PC-3 (cell line): ENCODE measurements around the gene FAM13A. TPM values are rescaled to one million over a fixed set of nuclear protein-coding genes. Genes with fewer than 3 reads are reported as not detected.
"Not testable (repeated sequence)": the region's sequence is repeated elsewhere in the genome, so short reads cannot be mapped to it uniquely, and the experiment has no call there.

ENCODE experiments used
- ATAC-seq: fragments of 200-7000 bp; cut with Tn5 transposase; 2 replicates; pipeline ENCODE4 v1.9.1; 2020; ENCODE audit warnings: mild to moderate bottlenecking, moderate library complexity
- BruUV-seq: library from RNA; stranded (reverse); fragments of 400-500 nt; replicated peaks from 2 replicates; lab custom pipeline; 2021; lab: Mats Ljungman, UMichigan
- CTCF ChIA-PET: fragments of 300-600 bp; sonication (Branson Sonifier 250); formaldehyde crosslinking; loops from one replicate; lab custom pipeline; 2022; ENCODE audit warnings: antibody characterized with exemption; lab: Charles Lee
- POLR2A ChIA-PET: fragments of 300-600 bp; sonication (Branson Sonifier 250); formaldehyde crosslinking; loops from one replicate; lab custom pipeline; 2022; ENCODE audit warnings: antibody characterized with exemption; ENCODE audit not compliant: unreplicated experiment; lab: Charles Lee
- DNase-seq: peaks from one replicate; pipeline ENCODE4 v3.0.0-alpha.2; 2015
- H2AFZ ChIP-seq: fragments of 300-600 bp; sonication (generic); 2 replicates; pipeline ENCODE4 v1.6.0; 2016; ENCODE audit warnings: antibody characterized with exemption, low read length
- H3F3A ChIP-seq: fragments of 300-600 bp; sonication (generic); one replicate; pipeline ENCODE4 v1.6.0; 2017; ENCODE audit warnings: antibody characterized with exemption, low read length, control low read depth, mild to moderate bottlenecking; ENCODE audit not compliant: unreplicated experiment
- H3K27ac ChIP-seq: fragments of 300-600 bp; sonication (generic); 2 replicates; pipeline ENCODE4 v1.5.1; 2016; ENCODE audit warnings: mild to moderate bottlenecking, low read length
- H3K27me3 ChIP-seq: fragments of 300-600 bp; sonication (generic); 2 replicates; pipeline ENCODE4 v1.6.1; 2016; ENCODE audit warnings: low read length, mixed read lengths
- H3K36me3 ChIP-seq: fragments of 300-600 bp; sonication (generic); 2 replicates; pipeline ENCODE4 v1.6.1; 2016; ENCODE audit warnings: low read depth, mixed run types, low read length, mixed read lengths
- H3K4me1 ChIP-seq: fragments of 300-600 bp; sonication (generic); 2 replicates; pipeline ENCODE4 v1.5.1; 2016; ENCODE audit warnings: low read length; ENCODE audit not compliant: insufficient read depth
- H3K4me2 ChIP-seq: fragments of 300-600 bp; sonication (generic); 2 replicates; pipeline ENCODE4 v1.6.0; 2016; ENCODE audit warnings: low read length
- H3K4me3 ChIP-seq: fragments of 300-600 bp; sonication (generic); 2 replicates; pipeline ENCODE4 v1.5.1; 2016; ENCODE audit warnings: mild to moderate bottlenecking, low read length, mixed read lengths
- H3K79me2 ChIP-seq: fragments of 300-600 bp; sonication (generic); 2 replicates; pipeline ENCODE4 v1.6.1; 2017; ENCODE audit warnings: low read length, mixed read lengths
- H3K9ac ChIP-seq: fragments of 300-600 bp; sonication (generic); 2 replicates; pipeline ENCODE4 v1.6.0; 2016; ENCODE audit warnings: mild to moderate bottlenecking, low read length
- H3K9me2 ChIP-seq: fragments of 300-600 bp; sonication (generic); replicated peaks from 2 replicates; pipeline ENCODE4 v1.6.1; 2016; ENCODE audit warnings: mixed run types, low read length, mixed read lengths
- H3K9me3 ChIP-seq: fragments of 300-600 bp; sonication (generic); 2 replicates; pipeline ENCODE4 v1.6.1; 2016; ENCODE audit warnings: low read length, mixed read lengths
- H4K20me1 ChIP-seq: fragments of 300-600 bp; sonication (generic); 2 replicates; pipeline ENCODE4 v1.6.1; 2016; ENCODE audit warnings: low read length, mixed read lengths
- CTCF ChIP-seq: fragments of 300-600 bp; sonication (generic); conservative IDR thresholded peaks from 2 replicates; pipeline ENCODE4 v1.5.1; 2017; ENCODE audit warnings: antibody characterized with exemption, low read depth, mild to moderate bottlenecking, low read length
- EZH2 ChIP-seq: fragments of 300-600 bp; sonication (generic); IDR thresholded peaks from one replicate; pipeline ENCODE4 v1.6.1; 2017; ENCODE audit warnings: antibody characterized with exemption, mild to moderate bottlenecking, low read length; ENCODE audit not compliant: unreplicated experiment
- EZH2phosphoT487 ChIP-seq: fragments of 300-600 bp; sonication (generic); IDR thresholded peaks from 2 replicates; pipeline ENCODE4 v1.6.1; 2018; ENCODE audit warnings: mild to moderate bottlenecking, antibody characterized with exemption, low read length, borderline replicate concordance
- intact Hi-C: fragments of 100-400 bp; cut with micrococcal nuclease; formaldehyde crosslinking; loops from 2 replicates; pipeline ENCODE4 v1.9.0; 2023
- total RNA-seq: library from RNA; depleted of rRNA; stranded (reverse); fragments of >200 nt; gene quantifications from 2 replicates; pipeline ENCODE4 v1.2.3, GENCODE V29; 2014

FAM13A gene
- total RNA-seq, 1 experiment from 2014 or later = 8.6 TPM

DNA sequence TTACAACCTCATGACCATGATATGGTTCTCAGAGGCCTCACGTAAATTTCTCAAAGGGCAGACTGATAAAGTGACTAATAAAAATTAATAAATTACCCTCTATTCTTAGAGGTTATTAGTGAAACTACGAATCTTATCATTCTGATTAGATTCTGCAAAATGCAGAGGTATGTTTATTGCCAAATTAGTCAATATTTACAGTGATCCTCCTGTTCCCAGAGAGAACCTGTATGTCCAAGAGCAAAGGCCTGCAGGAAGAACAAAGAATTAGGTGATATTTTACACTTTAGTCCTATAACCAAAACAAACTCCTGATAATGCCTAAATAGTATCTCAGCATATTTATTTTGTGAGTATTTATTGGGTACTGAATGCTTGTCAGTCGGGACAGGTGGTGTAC is 58.1 kb downstream of the FAM13A start:
- ATAC-seq (no peak), DNase-seq (no peak)
- ChIA-PET POLR2A (no interaction called here), CTCF (no interaction called here)
- Histone ChIP-seq H4K20me1 (no peaks in the 10 kb centered on the region), H3K36me3 (no peaks in the 10 kb centered on the region), H3K9ac (no peak overlapping the region), H2AFZ (no peak overlapping the region), H3K9me2 (no peaks in the 10 kb centered on the region), H3K27ac (no peak overlapping the region), H3K27me3 (no peaks in the 10 kb centered on the region), H3K4me2 (no peak overlapping the region), H3K79me2 (no peaks in the 10 kb centered on the region), H3K4me3 (no peak overlapping the region), H3K4me1 (peaks cover 21% of the 10 kb centered on the region), H3K9me3 (no peaks in the 10 kb centered on the region), H3F3A (no peaks in the 10 kb centered on the region)
- TF ChIP-seq EZH2phosphoT487 (no peak), EZH2 (no peak), CTCF (no peak)
- intact Hi-C loops = no loop called here
- no TSS peak for BruUV-seq

GRCh38 chr4:88998001-88998400 is 59.0 kb downstream of the FAM13A start:
- H2AFZ ChIP-seq = no peak overlapping the region
- H3K9me3 ChIP-seq = no peaks in the 10 kb centered on the region
- H4K20me1 ChIP-seq = no peaks in the 10 kb centered on the region
- POLR2A ChIA-PET = no interaction called here
- no peaks in the 10 kb centered on the region for H3F3A ChIP-seq
- TF ChIP-seq CTCF (no peak), EZH2phosphoT487 (no peak), EZH2 (no peak)
- ATAC-seq = no peak
- H3K79me2 ChIP-seq = no peaks in the 10 kb centered on the region
- peaks cover 21% of the 10 kb centered on the region for H3K4me1 ChIP-seq
- H3K27ac ChIP-seq = no peak overlapping the region
- intact Hi-C loops = no loop called here
- BruUV-seq = no TSS peak
- H3K27me3 ChIP-seq = no peaks in the 10 kb centered on the region
- H3K9me2 ChIP-seq = no peaks in the 10 kb centered on the region
- CTCF ChIA-PET = no interaction called here
- no peaks in the 10 kb centered on the region for H3K36me3 ChIP-seq
- no peak overlapping the region for H3K4me2 ChIP-seq
- no peak for DNase-seq
- H3K4me3 ChIP-seq = no peak overlapping the region
- H3K9ac ChIP-seq = no peak overlapping the region

- no peaks in the 10 kb centered on the region for H4K20me1 ChIP-seq
- intact Hi-C loops = no loop called here
- ChIA-PET CTCF (no interaction called here), POLR2A (no interaction called here)
- BruUV-seq = no TSS peak
- H3K79me2 ChIP-seq = no peaks in the 10 kb centered on the region
- no peak overlapping the region for H3K4me2 ChIP-seq
- no peak overlapping the region for H2AFZ ChIP-seq
- TF ChIP-seq CTCF = no peak
- no peak for TF ChIP-seq EZH2
- TF ChIP-seq EZH2phosphoT487 = no peak
- no peaks in the 10 kb centered on the region for H3K36me3 ChIP-seq
- H3K27ac ChIP-seq = no peak overlapping the region
- H3F3A ChIP-seq = no peaks in the 10 kb centered on the region
- no peaks in the 10 kb centered on the region for H3K9me2 ChIP-seq
- H3K9me3 ChIP-seq = no peaks in the 10 kb centered on the region
- ATAC-seq (no peak), DNase-seq (no peak)
- no peak overlapping the region for H3K4me3 ChIP-seq
- H3K4me1 ChIP-seq = peaks cover 13% of the 10 kb centered on the region
- H3K9ac ChIP-seq = no peak overlapping the region
- H3K27me3 ChIP-seq = no peaks in the 10 kb centered on the region
These were observed 61.1 kb downstream of the FAM13A start for GRCh38 chr4:88995874-88996273.

GRCh38 chr4:88995257-88995656 is 61.7 kb downstream of the FAM13A start:
- DNase-seq, H3K4me1 ChIP-seq, POLR2A ChIA-PET, CTCF ChIA-PET, H3K9me2 ChIP-seq, H2AFZ ChIP-seq, H3K79me2 ChIP-seq, H3K4me2 ChIP-seq, ATAC-seq, H4K20me1 ChIP-seq, H3F3A ChIP-seq, H3K27me3 ChIP-seq, H3K9me3 ChIP-seq, H3K27ac ChIP-seq, intact Hi-C loops, H3K4me3 ChIP-seq, BruUV-seq, H3K36me3 ChIP-seq, H3K9ac ChIP-seq: not testable (repeated sequence)
